GM12878 (cell line): ENCODE measurements around the gene ATP6V0A1. TPM values are rescaled to one million over a fixed set of nuclear protein-coding genes. Genes with fewer than 3 reads are reported as not detected.

Source experiments
- ATAC-seq: fragments of 200-7000 bp; cut with Tn5 transposase; 3 replicates; pipeline ENCODE4 v1.9.1; 2020; ENCODE audit warnings: mild to moderate bottlenecking, moderate library complexity
- BruUV-seq: library from RNA; stranded (reverse); fragments of 400-500 nt; replicated peaks from 2 replicates; lab custom pipeline; 2021; lab: Mats Ljungman, UMichigan
- CTCF ChIA-PET: fragments of 300-600 bp; sonication (Branson Sonifier 250); formaldehyde crosslinking; extraction: SDS; loops from one replicate; lab custom pipeline; 2021; ENCODE audit warnings: inconsistent platforms; lab: Yijun Ruan, JAX
- POLR2A ChIA-PET: fragments of 350-600 bp; formaldehyde crosslinking; extraction: SDS; loops from one replicate; lab custom pipeline; 2021; ENCODE audit warnings: inconsistent platforms; lab: Charles Lee
- RAD21 ChIA-PET: fragments of 300-600 bp; sonication (Branson Sonifier 250); formaldehyde crosslinking; loops from one replicate; lab custom pipeline; 2023; ENCODE audit warnings: antibody characterized with exemption; ENCODE audit not compliant: unreplicated experiment; lab: Charles Lee
- SMC1A ChIA-PET: fragments of 300-600 bp; sonication (Branson Sonifier 250); formaldehyde crosslinking; loops from one replicate; lab custom pipeline; 2023; ENCODE audit not compliant: unreplicated experiment, uncharacterized antibody; lab: Charles Lee
- DNase-seq: peaks from one replicate; pipeline ENCODE4 v3.0.0-alpha.2; 2011; ENCODE audit warnings: low read depth, low spot score
- FAIRE-seq: peaks from 3 replicates; lab custom pipeline; 2011; peaks lifted over from hg19 to GRCh38; lab: Jason Lieb, UNC
- H2AFZ ChIP-seq: 2 replicates; pipeline ENCODE4 v1.6.0; 2011; ENCODE audit warnings: low read depth, low read length, control low read depth; ENCODE audit not compliant: control insufficient read depth
- H3K27ac ChIP-seq: 2 replicates; pipeline ENCODE4 v1.5.1; 2011; ENCODE audit warnings: control low read depth; ENCODE audit not compliant: control insufficient read depth, insufficient read depth
- H3K27me3 ChIP-seq, 2 experiments: replicated peaks in 1 of 2; 2 replicates each; pipeline versions ENCODE4 v1.6.0 to v1.6.1; 2011; ENCODE audit warnings: low read length in 1 of 2; ENCODE audit not compliant: control insufficient read depth in 2 of 2, insufficient read depth in 2 of 2
- H3K36me3 ChIP-seq, 2 experiments: 2 replicates each; pipeline ENCODE4 v1.5.1; 2011; ENCODE audit warnings: low read length in 1 of 2; ENCODE audit not compliant: control insufficient read depth in 2 of 2, insufficient read depth in 2 of 2
- H3K4me1 ChIP-seq: 2 replicates; pipeline ENCODE4 v1.6.1; 2011; ENCODE audit warnings: mild to moderate bottlenecking, low read length, moderate library complexity, mixed read lengths; ENCODE audit not compliant: control insufficient read depth, insufficient read depth
- H3K4me2 ChIP-seq: 2 replicates; pipeline ENCODE4 v1.6.0; 2011; ENCODE audit warnings: control low read depth; ENCODE audit not compliant: control insufficient read depth, insufficient read depth
- H3K4me3 ChIP-seq: fragments of 200-600 bp; sonication (generic); 2 replicates; pipeline ENCODE4 v1.5.1; 2016
- H3K79me2 ChIP-seq: 2 replicates; pipeline ENCODE4 v1.6.0; 2011; ENCODE audit warnings: low read length; ENCODE audit not compliant: control insufficient read depth, insufficient read depth
- H3K9ac ChIP-seq: 2 replicates; pipeline ENCODE4 v1.8.0; 2011; ENCODE audit warnings: low read length, control low read depth, mixed read lengths; ENCODE audit not compliant: control insufficient read depth, insufficient read depth
- H3K9me3 ChIP-seq: replicated peaks from 3 replicates; pipeline ENCODE4 v1.5.1; 2011; ENCODE audit warnings: mild to moderate bottlenecking, low read length; ENCODE audit not compliant: control insufficient read depth, insufficient read depth
- H4K20me1 ChIP-seq: 2 replicates; pipeline ENCODE4 v1.6.0; 2011; ENCODE audit not compliant: control insufficient read depth, insufficient read depth
- CTCF ChIP-seq, 3 experiments: IDR thresholded peaks in 2 of 3; conservative IDR thresholded peaks in 1 of 3; 2 replicates each; pipeline ENCODE4 v1.5.1; 2011; ENCODE audit warnings: low read depth in 3 of 3, low read length in 3 of 3, mild to moderate bottlenecking in 3 of 3, control low read depth in 2 of 3, moderate library complexity in 2 of 3, inconsistent platforms in 1 of 3, mixed read lengths in 1 of 3; ENCODE audit not compliant: control insufficient read depth in 2 of 3, insufficient read depth in 1 of 3; ENCODE audit errors: extremely low read depth in 1 of 3
- MLLT1 ChIP-seq: fragments of 450-650 bp; IDR thresholded peaks from 2 replicates; pipeline ENCODE4 v1.6.1; 2016; ENCODE audit warnings: mild to moderate bottlenecking
- NR2F1 ChIP-seq: fragments of 450-650 bp; conservative IDR thresholded peaks from 2 replicates; pipeline ENCODE4 v1.6.1; 2017; ENCODE audit warnings: mild to moderate bottlenecking
- RAD21 ChIP-seq: IDR thresholded peaks from 2 replicates; pipeline ENCODE4 v1.6.1; 2011; ENCODE audit warnings: mild to moderate bottlenecking, low read depth, low read length, moderate library complexity; ENCODE audit not compliant: insufficient read depth
- RELB ChIP-seq: fragments of 450-650 bp; IDR thresholded peaks from 2 replicates; pipeline ENCODE4 v1.6.1; 2017; ENCODE audit warnings: low read depth, mild to moderate bottlenecking, moderate library complexity
- SMC3 ChIP-seq: IDR thresholded peaks from 2 replicates; pipeline ENCODE4 v1.6.1; 2011; ENCODE audit warnings: low read length, improper control_type of control experiment, borderline replicate concordance
- TBL1XR1 ChIP-seq: IDR thresholded peaks from 2 replicates; pipeline ENCODE4 v1.6.1; 2012; ENCODE audit warnings: low read depth, low read length, improper control_type of control experiment
- YY1 ChIP-seq: IDR thresholded peaks from 2 replicates; pipeline ENCODE4 v1.6.1; 2011; ENCODE audit warnings: low read depth, mild to moderate bottlenecking, low read length
- WGBS: methylation state at CpG from one replicate; pipeline ENCODE4 v1.1.6; 2016; ENCODE audit warnings: low lambda C conversion rate; ENCODE audit not compliant: insufficient replicate concordance, insufficient coverage; ENCODE audit errors: missing lambda C conversion rate; 5-methylcytosine and 5-hydroxymethylcytosine counted together
- in situ Hi-C: fragments of 300-500 bp; cut with MboI; formaldehyde crosslinking; loops from 9 replicates; pipeline ENCODE4 v1.14.3; 2018; ENCODE audit warnings: mixed read lengths
- intact Hi-C: fragments of 100-400 bp; cut with micrococcal nuclease; formaldehyde crosslinking; loops from one replicate; pipeline ENCODE4 v1.14.2; 2022; ENCODE audit not compliant: unreplicated experiment
- polyA plus RNA-seq, 11 experiments: library from polyadenylated mRNA; depleted of rRNA in 4 of 11; unstranded in 6 of 11; stranded (reverse) in 5 of 11; fragments of >200 nt; fragmentation: Nextera tagmentation in 4 of 11; fragmentation: Illumina TruSeq in 1 of 11; extraction: Ambion mirVana in 4 of 11; extraction: Trizol in 1 of 11; gene quantifications; 1 replicate in 1 of 11; 2 replicates in 10 of 11; pipeline versions ENCODE4 v1.2.1 to v1.2.3, GENCODE V29; 2011 to 2016; ENCODE audit warnings: inconsistent platforms in 2 of 11, missing spikeins in 2 of 11, low read depth in 1 of 11
- total RNA-seq, 4 experiments: library from RNA; depleted of rRNA in 3 of 4; stranded (reverse); fragments of >200 nt in 3 of 4; fragmentation: Illumina TruSeq in 1 of 4; extraction: Trizol in 1 of 4; gene quantifications; 2 replicates each; pipeline versions ENCODE4 v1.2.1 to v1.2.3, GENCODE V29; 2013 to 2021

ATP6V0A1 gene
- total and polyA plus RNA-seq, 10 of the 15 experiments (the other 5 are each of a cell fraction or from before 2014, with no cell fraction given), result 3.0 to 76.6 (median 30.9) TPM

- FAIRE-seq (no peak), ATAC-seq (peak; percentile 87), DNase-seq (no peak)
- POLR2A ChIA-PET, result interaction anchor here (1.3 to 1.4 kb wide), 2 partner anchors 13 to 102 kb away, joined by 3 to 9 read pairs; no protein-coding TSS in a partner anchor
- no peaks in the 10 kb centered on the region for H3K4me1 ChIP-seq
- no peaks in the 10 kb centered on the region for H3K9me3 ChIP-seq
- H3K36me3 ChIP-seq, result no peaks in the 10 kb centered on the region
- H3K4me3 ChIP-seq, result no peak overlapping the region
- no peak overlapping the region for H3K27ac ChIP-seq
- in situ Hi-C loops, result no loop called here
- no peaks in the 10 kb centered on the region for H3K79me2 ChIP-seq
- H4K20me1 ChIP-seq, result no peaks in the 10 kb centered on the region
- H3K9ac ChIP-seq, result no peak overlapping the region
- H3K4me2 ChIP-seq, result no peak overlapping the region
- intact Hi-C loops, result loop anchor here (1.0 kb wide), 2 partner anchors 89 to 99 kb away; no protein-coding TSS in a partner anchor
- RAD21 ChIA-PET, result interaction anchor here (0.6 to 1.8 kb wide), 11 partner anchors 13 to 409 kb away, joined by 3 to 13 read pairs (median 3); partner anchors contain the start of gene NKIRAS2
- CTCF ChIA-PET, result interaction anchor here (0.7 to 1.8 kb wide), 24 partner anchors 9 to 178 kb away, joined by 3 to 28 read pairs (median 4); no protein-coding TSS in a partner anchor
- SMC1A ChIA-PET, result interaction anchor here (0.6 to 3.3 kb wide), 18 partner anchors 8 to 190 kb away, joined by 3 to 19 read pairs (median 4); no protein-coding TSS in a partner anchor
- H2AFZ ChIP-seq, result no peak overlapping the region
- 30% methylated on average over 4 of the region's 4 CpGs for WGBS
- BruUV-seq, result no TSS peak
- TF ChIP-seq NR2F1, result no peak
- peak; percentile 85 for TF ChIP-seq SMC3
- TF ChIP-seq YY1, result no peak
- TF ChIP-seq TBL1XR1, result no peak
- TF ChIP-seq MLLT1, result no peak
- TF ChIP-seq RELB, result no peak
- peak; percentile 73 to 79 (median 75) for TF ChIP-seq CTCF (IDR thresholded peaks at IDR 0.05 in 2 of 3, conservative IDR thresholded peaks at IDR 0.05 in 1 of 3; ENCODE audit: control insufficient read depth in 2 of 3, extremely low read depth in 1 of 3, insufficient read depth in 1 of 3, low read depth in 3 of 3, low read length in 3 of 3)
- TF ChIP-seq RAD21, result peak; percentile 76
- TF ChIP-seq, all 136 proteins: peak for 3
- peaks cover 0 to 2% of the 10 kb centered on the region in 2 experiments; a peak in 2 of 4 replicates for H3K27me3 ChIP-seq
These were observed 30.3 kb upstream of the ATP6V0A1 start for GRCh38 chr17:42428141-42428944.
